ENCODE measurements around the gene DCLRE1C.

DNA sequence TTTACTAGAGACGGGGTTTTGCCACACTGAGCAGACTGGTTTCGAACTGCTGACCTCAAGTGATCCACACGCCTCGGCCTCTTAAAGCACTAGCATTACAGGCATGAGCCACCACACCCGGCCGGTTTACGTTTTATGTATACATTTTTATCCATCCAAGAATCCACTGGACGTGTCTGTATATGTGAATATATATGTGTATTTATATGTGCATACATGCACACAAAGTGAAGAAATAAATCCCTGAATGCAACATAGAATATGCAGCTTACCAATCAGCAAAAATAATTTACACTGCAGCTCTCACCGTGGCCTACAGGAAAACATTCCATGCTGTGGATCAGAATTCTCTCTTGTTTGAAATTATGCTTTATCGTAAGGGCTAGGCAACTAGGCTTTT, 23.3 kb downstream of the DCLRE1C start:
- TF ChIP-seq TAF1 (IDR thresholded peaks at IDR 0.05; ENCODE audit: control insufficient read depth, extremely low read depth, insufficient read depth, low read length, severe bottlenecking), result no peak
- TF ChIP-seq ESRRA (IDR thresholded peaks at IDR 0.05; ENCODE audit: borderline replicate concordance, low read depth), result no peak
- TF ChIP-seq YY1 (IDR thresholded peaks at IDR 0.05; ENCODE audit: borderline replicate concordance in 1 of 3, control insufficient read depth in 1 of 3, extremely low read depth in 1 of 3, insufficient read depth in 3 of 3, insufficient read length in 1 of 3, insufficient replicate concordance in 2 of 3, low read depth in 1 of 3, low read length in 2 of 3), result no peak
- TF ChIP-seq SIX5 (IDR thresholded peaks at IDR 0.05; ENCODE audit: borderline replicate concordance in 1 of 2, insufficient read depth in 1 of 2, low read depth in 1 of 2, low read length in 2 of 2), result no peak
- no peak for TF ChIP-seq IRF2 (CRISPR knock-in tag; IDR thresholded peaks at IDR 0.05)
- TF ChIP-seq ZNF232 (CRISPR knock-in tag; IDR thresholded peaks at IDR 0.05), result no peak
- no peak for TF ChIP-seq KAT7 (CRISPR knock-in tag; IDR thresholded peaks at IDR 0.05; ENCODE audit: borderline replicate concordance)
- no peak for TF ChIP-seq CTCF (IDR thresholded peaks at IDR 0.05 in 2 of 3, conservative IDR thresholded peaks at IDR 0.05 in 1 of 3; ENCODE audit: insufficient read depth in 2 of 3, low read depth in 1 of 3, low read length in 3 of 3)
- TF ChIP-seq MYC (IDR thresholded peaks at IDR 0.05; ENCODE audit: low read depth, low read length), result no peak
- no peak for TF ChIP-seq MYC (CRISPR knock-in tag; IDR thresholded peaks at IDR 0.05; ENCODE audit: borderline replicate concordance, low read depth)
- TF ChIP-seq SMAD3 (CRISPR knock-in tag; conservative IDR thresholded peaks at IDR 0.05), result no peak
- no peak for TF ChIP-seq JUN (IDR thresholded peaks at IDR 0.05; ENCODE audit: borderline replicate concordance, low read depth, low read length)
- no peak for TF ChIP-seq JUN (CRISPR knock-in tag; IDR thresholded peaks at IDR 0.05; ENCODE audit: borderline replicate concordance)
